Progenitor cell of endocrine pancreas (in vitro differentiated cells): Measurements from ENCODE around the gene TACR2. TPM values are rescaled to one million over a fixed set of nuclear protein-coding genes. Genes with fewer than 3 reads are reported as not detected.

ENCODE experiments used
- DNase-seq: peaks from one replicate; pipeline ENCODE4 v3.0.0; 2021; ENCODE audit warnings: low spot score; ENCODE audit not compliant: unreplicated experiment
- H3K27ac Mint-ChIP-seq: 2 replicates; pipeline ENCODE4 v1.8.0; 2021; ENCODE audit warnings: mild to moderate bottlenecking, moderate library complexity, mixed read lengths
- H3K27me3 Mint-ChIP-seq: 2 replicates; pipeline ENCODE4 v1.8.0; 2021; ENCODE audit warnings: mixed read lengths
- H3K36me3 Mint-ChIP-seq: 2 replicates; pipeline ENCODE4 v1.8.0; 2022; ENCODE audit warnings: mixed read lengths; ENCODE audit not compliant: insufficient read depth
- H3K4me1 Mint-ChIP-seq: 2 replicates; pipeline ENCODE4 v1.8.0; 2021; ENCODE audit warnings: low read depth, mixed read lengths
- H3K4me3 Mint-ChIP-seq: 2 replicates; pipeline ENCODE4 v1.8.0; 2021; ENCODE audit warnings: low read depth, mild to moderate bottlenecking, moderate library complexity, mixed read lengths
- H3K9me3 Mint-ChIP-seq: 2 replicates; pipeline ENCODE4 v1.8.0; 2021; ENCODE audit warnings: low read depth, mixed read lengths
- CTCF ChIP-seq: fragments of 200-600 bp; sonication (generic); IDR thresholded peaks from one replicate; pipeline ENCODE4 v1.5.0; 2021; ENCODE audit warnings: antibody characterized with exemption, mild to moderate bottlenecking; ENCODE audit not compliant: unreplicated experiment
- long read RNA-seq: library from polyadenylated mRNA; unstranded; transcript quantifications from one replicate; pipeline ENCODE4 v2.0.0, GENCODE V29; 2020
- total RNA-seq: library from RNA; stranded (reverse); gene quantifications from 2 replicates; pipeline ENCODE4 v1.2.1, GENCODE V29; 2021

Gene TACR2
- total RNA-seq: not detected in 2 replicates
- long read RNA-seq: 0 reads

- Mint-ChIP-seq H3K4me1 (peaks cover 12% of the 10 kb centered on the region), H3K27me3 (peaks cover 16% of the 10 kb centered on the region), H3K36me3 (no peaks in the 10 kb centered on the region), H3K27ac (no peak within 1 kb of the TSS), H3K4me3 (no peak within 1 kb of the TSS), H3K9me3 (no peaks in the 10 kb centered on the region)
- TF ChIP-seq CTCF: no peak
- no peak for DNase-seq
Observed at GRCh38 chr10:69416695-69417094, at the start of gene TACR2. Gene TACR2 (minus strand): TSS chr10:69416918. CDS start chr10:69416323, 595 bp downstream.

GRCh38 chr10:69466158-69466490 is 49.4 kb upstream of the TACR2 start:
- H3K4me1 Mint-ChIP-seq: peaks cover 4% of the 10 kb centered on the region
- no peak for TF ChIP-seq CTCF
- H3K27ac Mint-ChIP-seq: no peak overlapping the region

GRCh38 chr10:69465457-69466157 is 48.9 kb upstream of the TACR2 start:
- Mint-ChIP-seq H3K9me3 (no peaks in the 10 kb centered on the region), H3K36me3 (no peaks in the 10 kb centered on the region), H3K27me3 (no peaks in the 10 kb centered on the region), H3K4me3 (no peak overlapping the region), H3K4me1 (peaks cover 4% of the 10 kb centered on the region), H3K27ac (no peak overlapping the region)
- no peak for TF ChIP-seq CTCF
- no peak for DNase-seq

More at GRCh38 chr10:69466158-69466490, 49.4 kb upstream of the TACR2 start:
- Mint-ChIP-seq H3K36me3 (no peaks in the 10 kb centered on the region), H3K9me3 (no peaks in the 10 kb centered on the region), H3K4me3 (no peak overlapping the region), H3K27me3 (no peaks in the 10 kb centered on the region)
- DNase-seq: no peak

- H3K9me3 Mint-ChIP-seq: no peaks in the 10 kb centered on the region
- H3K4me3 Mint-ChIP-seq: no peak overlapping the region
- H3K36me3 Mint-ChIP-seq: no peaks in the 10 kb centered on the region
- no peak for TF ChIP-seq CTCF
- no peak for DNase-seq
- peaks cover 4% of the 10 kb centered on the region for H3K4me1 Mint-ChIP-seq
- H3K27ac Mint-ChIP-seq: no peak overlapping the region
- no peaks in the 10 kb centered on the region for H3K27me3 Mint-ChIP-seq
Observed at GRCh38 chr10:69464801-69465401, 48.2 kb upstream of the TACR2 start.

GRCh38 chr10:69464401-69464800 is 47.7 kb upstream of the TACR2 start:
- Mint-ChIP-seq H3K4me1 (peaks cover 4% of the 10 kb centered on the region), H3K36me3 (no peaks in the 10 kb centered on the region), H3K9me3 (no peaks in the 10 kb centered on the region), H3K27me3 (no peaks in the 10 kb centered on the region), H3K4me3 (no peak overlapping the region), H3K27ac (no peak overlapping the region)
- no peak for TF ChIP-seq CTCF
- no peak for DNase-seq
